Natural killer cell (primary cell): Measurements from ENCODE around the gene VWC2L. TPM values are rescaled to one million over a fixed set of nuclear protein-coding genes. Genes with fewer than 3 reads are reported as not detected.

Experiments used
- ATAC-seq, 3 donors: fragments of 150-1000 bp in 2 of 3; fragments of 200-7000 bp in 1 of 3; cut with Tn5 transposase; 1 replicate in 1 of 3; 2 replicates in 2 of 3; pipeline ENCODE4 v1.10.0; 2021; ENCODE audit warnings: mild to moderate bottlenecking in 2 of 3, moderate library complexity in 2 of 3
- DNase-seq, 2 donors: peaks; one replicate each; pipeline versions ENCODE4 v3.0.0 to v3.0.0-alpha.2; 2013 to 2021; ENCODE audit warnings: mixed read lengths in 1 of 2
- H3K27ac ChIP-seq: one replicate; pipeline ENCODE4 v1.5.1; 2013; ENCODE audit warnings: mild to moderate bottlenecking, low read length
- H3K27me3 ChIP-seq: one replicate; pipeline ENCODE4 v1.6.1; 2013; ENCODE audit warnings: low read length; ENCODE audit not compliant: control insufficient read depth, insufficient read depth
- H3K36me3 ChIP-seq: one replicate; pipeline ENCODE4 v1.6.1; 2013; ENCODE audit warnings: low read length; ENCODE audit not compliant: control insufficient read depth, insufficient read depth
- H3K4me1 ChIP-seq: one replicate; pipeline ENCODE4 v1.6.1; 2013; ENCODE audit warnings: low read length; ENCODE audit not compliant: control insufficient read depth, insufficient read depth
- H3K4me3 ChIP-seq: one replicate; pipeline ENCODE4 v1.5.1; 2013; ENCODE audit warnings: low read length
- H3K9me3 ChIP-seq: one replicate; pipeline ENCODE4 v1.6.1; 2013; ENCODE audit warnings: low read length; ENCODE audit not compliant: control insufficient read depth, insufficient read depth
- H3K27ac Mint-ChIP-seq, 2 donors: one replicate each; pipeline ENCODE4 v1.8.0; 2022; ENCODE audit warnings: mild to moderate bottlenecking in 2 of 2, mixed read lengths in 2 of 2, moderate library complexity in 1 of 2
- H3K27me3 Mint-ChIP-seq, 2 donors: one replicate each; pipeline ENCODE4 v1.8.0; 2022; ENCODE audit warnings: low read depth in 2 of 2, mixed read lengths in 2 of 2
- H3K36me3 Mint-ChIP-seq: one replicate; pipeline ENCODE4 v1.8.0; 2022; ENCODE audit warnings: mixed read lengths
- H3K4me1 Mint-ChIP-seq, 2 donors: one replicate each; pipeline ENCODE4 v1.8.0; 2022; ENCODE audit warnings: mixed read lengths in 2 of 2
- H3K4me3 Mint-ChIP-seq: one replicate; pipeline ENCODE4 v1.8.0; 2022; ENCODE audit warnings: mild to moderate bottlenecking, moderate library complexity, mixed read lengths
- H3K9me3 Mint-ChIP-seq, 2 donors: one replicate each; pipeline ENCODE4 v1.8.0; 2022; ENCODE audit warnings: mixed read lengths in 2 of 2
- CTCF ChIP-seq: fragments of 200-600 bp; IDR thresholded peaks from one replicate; pipeline ENCODE4 v1.8.0; 2022; ENCODE audit warnings: antibody characterized with exemption
- WGBS: methylation state at CpG from one replicate; pipeline ENCODE4 v1.1.7; 2013; ENCODE audit warnings: missing lambda C conversion rate; ENCODE audit not compliant: insufficient coverage; 5-methylcytosine and 5-hydroxymethylcytosine counted together
- intact Hi-C: fragments of 100-400 bp; cut with micrococcal nuclease; formaldehyde crosslinking; loops from one replicate; pipeline ENCODE4 v1.14.2; 2022
- total RNA-seq, 4 donors: library from RNA; stranded (reverse); fragments of 120-200 nt in 1 of 4; gene quantifications; one replicate each; pipeline versions ENCODE4 v1.2.3 to v1.2.4, GENCODE V29; 2013 to 2022

The VWC2L gene
- total RNA-seq, 3 donors from 2014 or later (not counting 1 experiment from before 2014, with no cell fraction given), result not detected

- Mint-ChIP-seq H3K36me3 (no peaks in the 10 kb centered on the region), H3K4me3 (no peak overlapping the region), H3K4me1 (no peaks in the 10 kb centered on the region), H3K9me3 (peaks cover 0 to 6% of the 10 kb centered on the region in 2 donors), H3K27ac (no peak overlapping the region), H3K27me3 (no peaks in the 10 kb centered on the region)
- no peak overlapping the region for H3K4me3 ChIP-seq
- ATAC-seq (no peak), DNase-seq (no peak)
- WGBS, result 6% methylated on average over 1 of the region's 1 CpG
- H3K4me1 ChIP-seq, result no peaks in the 10 kb centered on the region
- H3K36me3 ChIP-seq, result no peaks in the 10 kb centered on the region
- TF ChIP-seq CTCF, result no peak
- no peaks in the 10 kb centered on the region for H3K27me3 ChIP-seq
- intact Hi-C loops, result no loop called here
- no peak overlapping the region for H3K27ac ChIP-seq
- no peaks in the 10 kb centered on the region for H3K9me3 ChIP-seq
These were observed 70.3 kb downstream of the VWC2L start for GRCh38 chr2:214481204-214481603.

DNA sequence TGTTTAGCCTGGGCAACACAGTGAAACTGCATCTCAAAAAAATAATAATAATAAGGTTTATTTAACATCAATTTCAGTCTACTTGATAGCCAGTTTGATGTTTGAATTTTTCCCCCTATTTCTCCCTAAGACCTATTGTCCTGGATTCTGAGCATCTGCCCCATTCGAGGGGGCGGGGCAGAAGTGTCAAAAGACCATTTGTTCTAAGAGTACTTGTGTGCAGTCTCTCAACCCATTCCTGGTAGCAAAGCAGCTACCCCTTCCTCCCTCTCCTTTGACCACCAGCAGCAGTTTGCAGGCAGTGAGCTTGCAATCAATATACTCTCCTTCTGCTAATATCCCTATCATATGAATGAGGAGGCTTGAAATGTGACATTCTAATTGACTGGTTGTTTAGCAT is 71.9 kb downstream of the VWC2L start:
- DNase-seq (no peak), ATAC-seq (no peak)
- H3K4me1 ChIP-seq, result no peaks in the 10 kb centered on the region
- no peaks in the 10 kb centered on the region for H3K4me1 Mint-ChIP-seq
- H3K27me3 Mint-ChIP-seq, result no peaks in the 10 kb centered on the region
- 87% methylated on average over 2 of the region's 2 CpGs for WGBS
- H3K4me3 ChIP-seq, result no peak overlapping the region
- no peak overlapping the region for H3K4me3 Mint-ChIP-seq
- no peak overlapping the region for H3K27ac ChIP-seq
- no peaks in the 10 kb centered on the region for H3K27me3 ChIP-seq
- no peaks in the 10 kb centered on the region for H3K9me3 ChIP-seq
- TF ChIP-seq CTCF, result no peak
- no peaks in the 10 kb centered on the region for H3K36me3 Mint-ChIP-seq
- peaks cover 4 to 7% of the 10 kb centered on the region in 2 donors for H3K9me3 Mint-ChIP-seq
- H3K36me3 ChIP-seq, result no peaks in the 10 kb centered on the region
- intact Hi-C loops, result no loop called here
- no peak overlapping the region for H3K27ac Mint-ChIP-seq

GRCh38 chr2:214484239-214484638 is 73.4 kb downstream of the VWC2L start:
- Mint-ChIP-seq H3K4me3 (no peak overlapping the region), H3K4me1 (no peaks in the 10 kb centered on the region), H3K27me3 (no peaks in the 10 kb centered on the region), H3K27ac (no peak overlapping the region), H3K9me3 (peaks cover 4 to 7% of the 10 kb centered on the region in 2 donors), H3K36me3 (no peaks in the 10 kb centered on the region)
- Histone ChIP-seq H3K4me1 (no peaks in the 10 kb centered on the region), H3K9me3 (no peaks in the 10 kb centered on the region), H3K27me3 (no peaks in the 10 kb centered on the region), H3K4me3 (no peak overlapping the region), H3K27ac (no peak overlapping the region), H3K36me3 (no peaks in the 10 kb centered on the region)
- ATAC-seq (no peak), DNase-seq (no peak)
- TF ChIP-seq CTCF, result no peak
- intact Hi-C loops, result no loop called here
- WGBS, result 95% methylated on average over 3 of the region's 3 CpGs

DNA sequence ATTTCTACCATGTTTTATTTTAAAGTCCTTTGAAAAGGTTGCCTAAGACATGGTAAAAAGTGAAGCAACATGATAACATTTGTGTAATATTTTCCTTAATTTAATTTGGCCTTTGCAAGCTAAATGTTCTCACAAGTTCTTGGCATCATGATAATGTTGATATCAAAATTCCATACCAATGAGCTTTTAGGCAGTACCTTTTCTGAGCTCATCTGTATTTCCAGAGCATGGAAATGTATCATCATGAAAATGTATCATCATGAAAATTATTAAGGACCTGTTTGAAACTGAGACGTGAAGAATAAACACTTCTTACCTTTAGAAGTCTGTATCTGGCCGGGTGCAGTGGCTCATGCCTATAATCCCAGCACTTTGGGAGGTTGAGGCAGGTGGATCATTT is 73.8 kb downstream of the VWC2L start:
- no peaks in the 10 kb centered on the region for H3K27me3 ChIP-seq
- intact Hi-C loops, result no loop called here
- H3K27ac ChIP-seq, result no peak overlapping the region
- no peak for ATAC-seq
- Mint-ChIP-seq H3K27ac (no peak overlapping the region), H3K4me3 (no peak overlapping the region), H3K27me3 (no peaks in the 10 kb centered on the region), H3K4me1 (no peaks in the 10 kb centered on the region), H3K36me3 (no peaks in the 10 kb centered on the region), H3K9me3 (peaks cover 4 to 7% of the 10 kb centered on the region in 2 donors)
- no peak overlapping the region for H3K4me3 ChIP-seq
- no peaks in the 10 kb centered on the region for H3K4me1 ChIP-seq
- no peaks in the 10 kb centered on the region for H3K36me3 ChIP-seq
- no peak for DNase-seq
- TF ChIP-seq CTCF, result no peak
- no peaks in the 10 kb centered on the region for H3K9me3 ChIP-seq
- WGBS, result no CpG with 5 or more reads among the region's 2 CpGs
